ENCODE data around the gene C1orf116. TPM values are rescaled to one million over a fixed set of nuclear protein-coding genes. Genes with fewer than 3 reads are reported as not detected.
A peak's percentile ranks its signal among the peaks of the same experiment; 100 is the strongest.

Gene C1orf116
- total and polyA plus RNA-seq, 10 of the 15 experiments (the other 5 are each of a cell fraction or from before 2014, with no cell fraction given), result 0.01 to 0.08 TPM; not detected in 8

DNA sequence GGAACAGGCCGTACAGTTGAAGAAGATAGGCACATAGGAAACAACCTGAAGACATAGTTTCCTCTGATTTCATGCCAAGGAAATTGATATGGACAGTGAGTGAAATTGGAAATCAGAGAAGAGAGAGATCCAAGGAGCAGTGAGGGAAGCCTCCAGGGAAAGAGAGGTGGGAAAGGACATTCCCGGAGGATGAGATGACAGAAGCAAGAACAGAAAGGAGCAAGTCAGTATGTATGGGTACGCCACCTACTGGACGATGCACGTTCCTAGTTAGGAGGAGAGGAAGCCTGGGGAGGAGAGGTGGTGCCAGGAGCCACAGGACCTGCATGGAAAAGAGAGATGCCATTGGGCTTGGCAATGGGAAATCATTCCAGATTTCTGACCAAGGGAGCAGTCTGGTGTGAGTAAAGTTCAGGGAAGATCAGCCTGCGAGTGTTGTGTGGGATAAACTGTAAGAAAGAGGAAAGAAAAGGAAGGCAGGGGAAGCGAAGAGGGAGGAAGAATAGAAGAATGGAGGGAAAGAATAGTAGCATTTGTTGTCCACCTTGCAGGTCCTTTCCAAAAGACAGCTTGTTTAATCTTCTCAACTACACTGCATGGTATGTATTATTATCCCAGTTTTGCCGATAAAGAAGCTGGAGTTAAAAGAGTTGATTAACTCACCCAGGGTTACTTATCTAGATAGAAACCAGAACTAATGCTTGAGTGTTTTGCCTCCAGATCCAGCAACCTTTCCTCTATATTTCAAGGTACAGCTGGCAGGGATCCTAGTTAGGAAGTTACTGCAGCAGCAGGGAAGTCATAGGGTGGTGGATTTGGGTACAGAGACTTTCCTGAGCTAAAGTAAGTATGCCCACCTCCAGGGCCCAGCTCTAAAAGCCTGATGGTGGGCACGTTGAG is 27.4 kb downstream of the C1orf116 start (continued):
- 0 out of 2 replicates have a peak, but pooled peaks have one; percentile 16 for TF ChIP-seq EED (IDR thresholded peaks at IDR 0.05; ENCODE audit: low read depth)

DNA sequence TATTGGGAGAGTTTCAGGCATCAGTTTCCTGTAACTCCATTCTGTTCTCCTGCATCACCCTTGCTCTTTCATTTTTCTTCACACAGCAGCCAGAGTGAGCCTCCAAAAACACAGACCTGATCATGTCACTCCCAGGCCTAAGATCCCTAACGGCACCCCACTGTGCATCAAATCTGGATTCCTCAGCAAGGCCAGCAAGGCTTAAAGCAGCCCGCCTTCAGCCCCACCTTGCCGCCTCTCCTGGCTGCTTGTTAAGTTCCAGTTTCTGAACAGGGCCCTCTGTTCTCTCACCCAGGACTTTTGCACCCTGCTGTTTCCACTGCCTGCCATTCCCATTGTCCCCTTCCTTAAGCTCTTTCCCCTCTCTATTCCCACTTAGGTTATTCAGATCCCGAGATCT is 29.3 kb downstream of the C1orf116 start:
- Histone ChIP-seq H3K4me3 (no peak overlapping the region), H3K79me2 (ENCODE audit: control insufficient read depth, insufficient read depth, low read length) (no peaks in the 10 kb centered on the region), H3K4me2 (ENCODE audit: control insufficient read depth, insufficient read depth) (no peak overlapping the region), H3K9me3 (replicated peaks; ENCODE audit: control insufficient read depth, insufficient read depth, low read length) (no peaks in the 10 kb centered on the region), H3K4me1 (ENCODE audit: control insufficient read depth, insufficient read depth, low read length) (no peaks in the 10 kb centered on the region), H2AFZ (ENCODE audit: control insufficient read depth, low read depth, low read length) (no peak overlapping the region), H3K27me3 (replicated peaks in 1 of 2; ENCODE audit: control insufficient read depth in 2 of 2, insufficient read depth in 2 of 2, low read length in 1 of 2) (peaks cover 0 to under 1% of the 10 kb centered on the region in 2 experiments; a peak in 1 of 4 replicates), H3K27ac (ENCODE audit: control insufficient read depth, insufficient read depth) (no peak overlapping the region), H3K9ac (ENCODE audit: control insufficient read depth, insufficient read depth, low read length) (no peak overlapping the region), H4K20me1 (ENCODE audit: control insufficient read depth, insufficient read depth) (no peaks in the 10 kb centered on the region), H3K36me3 (ENCODE audit: control insufficient read depth in 2 of 2, insufficient read depth in 2 of 2, low read length in 1 of 2) (no peaks in the 10 kb centered on the region)
- RAD21 ChIA-PET (ENCODE audit: unreplicated experiment), result no interaction called here
- 43% methylated on average over 4 of the region's 4 CpGs for WGBS (ENCODE audit: insufficient coverage, insufficient replicate concordance, low lambda C conversion rate, missing lambda C conversion rate)
- TF ChIP-seq SP1 (IDR thresholded peaks at IDR 0.05; ENCODE audit: low read depth, low read length), result no peak
- no peak for TF ChIP-seq GABPA (IDR thresholded peaks at IDR 0.05; ENCODE audit: low read depth)
- no peak for TF ChIP-seq ASH2L (IDR thresholded peaks at IDR 0.05; ENCODE audit: borderline replicate concordance, low read depth)
- TF ChIP-seq, protein P1, sequence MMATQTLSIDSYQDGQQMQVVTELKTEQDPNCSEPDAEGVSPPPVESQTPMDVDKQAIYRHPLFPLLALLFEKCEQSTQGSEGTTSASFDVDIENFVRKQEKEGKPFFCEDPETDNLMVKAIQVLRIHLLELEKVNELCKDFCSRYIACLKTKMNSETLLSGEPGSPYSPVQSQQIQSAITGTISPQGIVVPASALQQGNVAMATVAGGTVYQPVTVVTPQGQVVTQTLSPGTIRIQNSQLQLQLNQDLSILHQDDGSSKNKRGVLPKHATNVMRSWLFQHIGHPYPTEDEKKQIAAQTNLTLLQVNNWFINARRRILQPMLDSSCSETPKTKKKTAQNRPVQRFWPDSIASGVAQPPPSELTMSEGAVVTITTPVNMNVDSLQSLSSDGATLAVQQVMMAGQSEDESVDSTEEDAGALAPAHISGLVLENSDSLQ (IDR thresholded peaks at IDR 0.05), result no peak
- no peak for TF ChIP-seq TAF1 (IDR thresholded peaks at IDR 0.05; ENCODE audit: borderline replicate concordance, low read depth, low read length)
- intact Hi-C loops (cut with micrococcal nuclease; ENCODE audit: unreplicated experiment), result loop anchor here (5.0 kb wide), 1 partner anchor 74 kb away; no protein-coding TSS in a partner anchor
- BruUV-seq (replicated peaks), result no TSS peak
- DNase-seq (ENCODE audit: low read depth, low spot score), result no peak
- ATAC-seq, result no peak
- FAIRE-seq, result no peak
- in situ Hi-C loops (cut with MboI), result no loop called here
- SMC1A ChIA-PET (ENCODE audit: uncharacterized antibody, unreplicated experiment), result no interaction called here
- CTCF ChIA-PET, result interaction anchor here (1.3 to 4.4 kb wide), 7 partner anchors 11 to 268 kb away, joined by 4 to 35 read pairs (median 18); partner anchors contain the start of gene C1orf116
- POLR2A ChIA-PET, result no interaction called here
